Mucosa of stomach (tissue), 1 donor: ENCODE measurements around the gene NOP14.
A peak's percentile ranks its signal among the peaks of the same experiment; 100 is the strongest.

Source experiments
- H3K27me3 ChIP-seq: one replicate; pipeline ENCODE4 v1.7.0; 2013; ENCODE audit warnings: mild to moderate bottlenecking, low read length; ENCODE audit not compliant: control insufficient read depth, insufficient read depth
- H3K36me3 ChIP-seq: one replicate; pipeline ENCODE4 v1.7.0; 2013; ENCODE audit warnings: low read length; ENCODE audit not compliant: control insufficient read depth, insufficient read depth
- H3K4me1 ChIP-seq: one replicate; pipeline ENCODE4 v1.7.0; 2013; ENCODE audit warnings: mild to moderate bottlenecking, low read length; ENCODE audit not compliant: control insufficient read depth, insufficient read depth
- H3K4me3 ChIP-seq: one replicate; pipeline ENCODE4 v1.7.0; 2013; ENCODE audit warnings: low read length
- H3K9ac ChIP-seq: one replicate; pipeline ENCODE4 v1.7.0; 2013; ENCODE audit warnings: mild to moderate bottlenecking, low read length, moderate library complexity
- H3K9me3 ChIP-seq: one replicate; pipeline ENCODE4 v1.7.0; 2013; ENCODE audit warnings: mild to moderate bottlenecking, low read length, moderate library complexity; ENCODE audit not compliant: control insufficient read depth
- donor health status: Pancreatic carcinoma.

NOP14 gene

GRCh38 chr4:2937986-2938385, 25.2 kb downstream of the NOP14 start:
- H3K9me3 ChIP-seq = no peaks in the 10 kb centered on the region
- no peaks in the 10 kb centered on the region for H3K27me3 ChIP-seq
- no peak overlapping the region for H3K4me3 ChIP-seq
- H3K4me1 ChIP-seq = peaks cover 36% of the 10 kb centered on the region
- no peak overlapping the region for H3K9ac ChIP-seq
- peaks cover 17% of the 10 kb centered on the region for H3K36me3 ChIP-seq

DNA sequence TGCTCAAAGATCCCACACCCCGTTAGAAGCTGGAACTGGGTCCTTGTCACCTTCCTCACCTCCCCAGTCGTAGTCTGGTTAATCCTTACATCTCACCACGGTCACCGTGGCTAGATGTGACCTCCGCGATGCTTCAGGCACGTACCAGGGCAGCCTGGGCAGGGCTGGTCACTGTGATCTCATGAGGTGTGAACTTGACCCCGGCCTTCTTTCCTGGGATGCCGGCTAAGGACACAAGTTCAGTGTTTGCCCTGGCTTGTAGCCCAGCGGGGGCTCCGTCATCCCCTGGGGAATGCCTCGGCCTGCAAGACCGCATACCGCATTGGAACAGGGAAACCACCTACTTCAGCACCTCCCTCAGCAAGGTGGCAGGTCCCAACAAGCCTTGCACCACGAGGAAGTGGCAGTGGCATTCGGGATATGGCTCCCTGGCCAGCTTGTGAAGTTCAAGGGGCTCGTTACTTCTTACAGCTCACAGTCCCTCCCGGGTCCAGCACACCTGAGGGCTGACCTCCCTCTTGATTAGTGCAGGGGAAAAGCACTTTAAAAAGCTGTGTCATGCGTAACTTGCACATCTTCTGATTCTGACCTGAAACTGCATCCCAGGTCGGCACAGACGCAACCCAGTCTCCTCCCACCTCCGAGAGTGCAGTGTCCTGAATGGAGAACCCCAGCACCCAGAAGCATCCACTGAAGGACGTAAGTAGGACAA, 25.9 kb downstream of the NOP14 start:
- Histone ChIP-seq H3K4me1 (peaks cover 36% of the 10 kb centered on the region), H3K9ac (no peak overlapping the region), H3K9me3 (no peaks in the 10 kb centered on the region), H3K4me3 (no peak overlapping the region), H3K27me3 (no peaks in the 10 kb centered on the region), H3K36me3 (peaks cover 17% of the 10 kb centered on the region)

- Histone ChIP-seq H3K9ac (no peak overlapping the region), H3K9me3 (no peaks in the 10 kb centered on the region), H3K36me3 (peaks cover 17% of the 10 kb centered on the region), H3K4me1 (peaks cover 38% of the 10 kb centered on the region), H3K27me3 (no peaks in the 10 kb centered on the region), H3K4me3 (no peak overlapping the region)
These were observed 26.4 kb downstream of the NOP14 start for GRCh38 chr4:2936773-2937145.

GRCh38 chr4:2935762-2936743, 27.2 kb downstream of the NOP14 start:
- H3K4me3 ChIP-seq = peak overlapping the region; percentile 78
- H3K4me1 ChIP-seq = peaks cover 45% of the 10 kb centered on the region
- H3K36me3 ChIP-seq = peaks cover 10% of the 10 kb centered on the region
- H3K9me3 ChIP-seq = no peaks in the 10 kb centered on the region
- peak overlapping the region; percentile 92 for H3K9ac ChIP-seq
- no peaks in the 10 kb centered on the region for H3K27me3 ChIP-seq

- Histone ChIP-seq H3K9ac (peak overlapping the region; percentile 92), H3K36me3 (peaks cover 6% of the 10 kb centered on the region)
These were observed 28.1 kb downstream of the NOP14 start for GRCh38 chr4:2934813-2935761.

DNA sequence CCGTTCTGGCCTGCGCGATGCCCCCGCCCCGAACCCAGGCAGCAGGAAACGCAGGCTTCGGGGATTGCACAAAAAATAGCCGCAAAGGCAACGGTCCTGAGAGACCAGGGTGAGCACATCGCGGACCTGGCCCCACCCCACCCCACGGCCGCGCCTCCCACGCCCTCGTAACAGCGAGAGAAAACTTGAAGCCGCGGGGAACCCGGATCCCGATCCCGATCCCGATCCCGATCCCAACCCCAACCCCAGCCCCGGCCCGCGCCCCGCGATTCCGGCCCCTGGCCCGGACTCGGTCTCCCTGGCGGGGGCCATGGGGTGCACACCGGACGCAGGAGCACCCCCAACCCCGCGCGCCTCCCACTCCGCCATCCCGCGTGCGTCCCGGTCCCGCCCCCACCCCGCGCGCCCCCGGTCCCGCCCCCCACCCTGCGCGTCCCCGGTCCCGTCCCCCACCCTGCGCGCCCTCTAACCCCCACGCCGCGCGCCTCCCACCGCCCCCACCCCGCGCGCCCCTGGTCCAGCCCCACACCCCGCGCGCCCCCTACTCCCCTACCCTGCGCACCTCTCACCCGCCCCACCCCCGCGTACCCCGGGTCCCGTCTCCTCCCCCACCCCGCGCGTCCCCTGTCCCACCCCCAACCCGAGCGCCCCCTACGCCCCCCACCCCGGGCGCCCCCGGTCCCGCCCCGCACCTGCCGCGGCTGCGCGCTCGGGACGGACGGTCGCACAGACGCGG, 29.0 kb downstream of the NOP14 start:
- no peaks in the 10 kb centered on the region for H3K9me3 ChIP-seq
- H3K9ac ChIP-seq = peak overlapping the region; percentile 92
- no peak overlapping the region for H3K4me3 ChIP-seq
- no peaks in the 10 kb centered on the region for H3K27me3 ChIP-seq
- H3K4me1 ChIP-seq = peaks cover 63% of the 10 kb centered on the region
- H3K36me3 ChIP-seq = peaks cover 12% of the 10 kb centered on the region

More at GRCh38 chr4:2934813-2935761, 28.1 kb downstream of the NOP14 start:
- peaks cover 55% of the 10 kb centered on the region for H3K4me1 ChIP-seq
- H3K9me3 ChIP-seq = no peaks in the 10 kb centered on the region
- no peaks in the 10 kb centered on the region for H3K27me3 ChIP-seq
- H3K4me3 ChIP-seq = peak overlapping the region; percentile 78

- Histone ChIP-seq H3K36me3 (peaks cover 16% of the 10 kb centered on the region), H3K4me3 (no peak overlapping the region), H3K4me1 (peaks cover 64% of the 10 kb centered on the region), H3K9ac (peak overlapping the region; percentile 59), H3K27me3 (no peaks in the 10 kb centered on the region), H3K9me3 (no peaks in the 10 kb centered on the region)
These were observed 29.6 kb downstream of the NOP14 start for GRCh38 chr4:2933566-2934076.

- Histone ChIP-seq H3K27me3 (no peaks in the 10 kb centered on the region), H3K36me3 (peaks cover 16% of the 10 kb centered on the region), H3K9ac (no peak overlapping the region), H3K9me3 (no peaks in the 10 kb centered on the region), H3K4me1 (peaks cover 64% of the 10 kb centered on the region), H3K4me3 (no peak overlapping the region)
These were observed 30.1 kb downstream of the NOP14 start for GRCh38 chr4:2932951-2933565.

DNA sequence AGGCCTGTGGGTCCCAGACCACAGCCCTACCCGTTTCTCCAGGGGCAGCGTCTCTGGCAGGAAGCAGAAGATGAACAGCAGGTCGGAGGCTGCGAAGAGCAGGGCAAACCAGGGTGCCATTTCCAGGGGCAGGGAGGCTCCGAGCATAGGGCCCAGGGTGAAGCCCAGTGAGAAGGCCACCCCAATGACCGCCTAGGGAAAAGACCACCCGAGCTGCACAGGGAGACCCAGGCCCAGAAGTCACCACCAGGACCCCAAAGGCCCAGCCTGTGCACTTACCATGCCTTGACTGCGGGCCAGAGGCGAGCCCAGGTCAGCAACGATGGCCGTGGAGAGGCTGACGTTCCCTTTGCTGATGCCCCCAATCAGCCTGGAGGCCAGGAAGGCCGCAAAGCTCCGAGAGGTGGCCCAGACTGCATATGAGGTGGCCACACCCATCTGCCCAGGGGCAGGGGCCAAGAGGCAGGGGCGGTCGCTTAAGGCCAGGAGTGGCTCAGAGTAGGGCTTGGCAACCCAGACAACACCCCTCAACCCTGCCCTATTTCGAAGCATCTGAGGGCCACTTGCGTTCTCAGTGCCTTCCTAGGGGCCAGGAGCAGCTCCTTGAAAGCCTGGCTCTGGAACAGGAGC, 30.8 kb downstream of the NOP14 start:
- Histone ChIP-seq H3K36me3 (peaks cover 17% of the 10 kb centered on the region), H3K4me3 (no peak overlapping the region), H3K4me1 (peaks cover 61% of the 10 kb centered on the region), H3K9ac (no peak overlapping the region), H3K27me3 (no peaks in the 10 kb centered on the region), H3K9me3 (no peaks in the 10 kb centered on the region)

DNA sequence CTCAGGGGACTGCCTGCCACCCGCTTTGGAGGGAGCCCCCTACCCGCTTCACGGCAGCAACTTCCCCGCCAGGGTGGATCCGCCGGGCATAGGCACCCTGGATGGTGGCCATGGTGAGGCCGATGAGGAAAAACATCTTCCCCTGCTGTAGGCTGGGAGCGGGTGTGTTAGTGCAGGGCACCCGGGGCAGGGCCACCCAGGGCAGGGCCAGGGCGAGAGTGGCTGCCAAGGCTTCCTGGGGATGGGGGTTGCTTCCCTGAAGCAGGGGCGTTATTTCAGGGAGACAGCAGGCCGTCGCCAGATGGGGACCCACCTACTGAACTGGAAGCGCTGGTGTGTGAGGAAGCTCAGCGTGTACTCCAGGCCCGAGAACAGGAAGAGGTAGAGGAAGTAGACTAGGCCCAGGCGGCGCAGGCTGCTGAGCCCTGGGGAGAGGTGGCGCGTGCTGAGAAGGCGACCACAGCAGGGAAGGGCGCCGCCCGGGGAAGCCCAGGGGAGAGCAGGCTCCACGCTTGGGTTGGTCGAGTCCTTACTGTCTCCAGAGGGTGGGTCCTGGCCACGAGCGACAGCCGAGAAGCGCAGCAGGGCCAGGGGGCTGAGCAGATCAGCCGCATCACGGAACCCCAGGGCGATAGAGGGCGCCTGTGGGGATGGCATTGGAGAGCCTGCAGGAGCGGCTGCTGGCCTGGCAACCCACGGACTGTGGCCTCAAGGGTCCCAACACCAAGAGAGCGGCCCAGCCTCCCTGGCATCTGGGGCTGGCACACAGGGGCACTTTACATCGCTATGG, 31.5 kb downstream of the NOP14 start:
- Histone ChIP-seq H3K9me3 (no peaks in the 10 kb centered on the region), H3K4me1 (peaks cover 54% of the 10 kb centered on the region), H3K36me3 (peaks cover 25% of the 10 kb centered on the region), H3K27me3 (no peaks in the 10 kb centered on the region), H3K9ac (peak overlapping the region; percentile 45), H3K4me3 (no peak overlapping the region)
